Activated CD8-positive, alpha-beta memory T cell treated with anti-CD3 and anti-CD28 coated beads, Interleukin-2, amount 50 U/mL, for 48 hours (primary cell): ENCODE measurements around the gene TESK2.

Source experiments
- DNase-seq: peaks from one replicate; pipeline ENCODE4 v3.0.0-alpha.2; 2020

TESK2 gene

GRCh38 chr1:45299296-45299695 is 191.7 kb downstream of the TESK2 start:
- no peak for DNase-seq

DNA sequence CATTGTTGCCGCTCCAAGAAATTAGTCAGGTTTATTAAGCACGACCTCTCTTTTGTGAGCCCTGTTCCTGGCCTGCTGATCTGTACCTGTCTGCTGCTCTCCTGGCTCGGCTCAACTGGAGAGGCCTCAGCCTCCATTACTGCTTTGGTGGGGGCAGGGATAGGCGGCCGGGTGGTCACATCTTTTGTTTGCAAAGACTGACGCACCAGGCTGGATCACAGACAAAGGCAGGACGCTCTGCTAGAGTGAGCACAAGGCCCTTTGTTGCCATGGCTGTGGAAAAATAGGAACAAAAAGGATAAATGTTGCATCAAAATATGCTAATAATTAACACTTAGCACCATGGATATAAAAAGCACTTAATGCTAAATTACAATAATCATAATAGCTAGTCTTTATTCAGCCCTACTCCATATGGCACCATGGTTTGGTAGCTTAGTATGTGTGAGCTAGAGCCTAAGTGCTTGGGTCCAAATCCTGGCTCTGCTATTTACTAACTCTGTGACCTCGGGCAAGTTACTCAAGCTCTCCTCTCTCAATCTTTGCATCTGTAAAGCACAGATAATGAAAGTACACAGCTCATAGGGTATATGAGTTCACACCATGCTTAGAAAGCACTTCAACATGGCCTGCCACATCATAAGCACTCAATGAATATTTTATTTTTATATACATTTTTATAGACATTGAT is 193.2 kb downstream of the TESK2 start:
- no peak for DNase-seq
